ENCODE data around the gene PZP. TPM values are rescaled to one million over a fixed set of nuclear protein-coding genes. Genes with fewer than 3 reads are reported as not detected.

The PZP gene
- total RNA-seq, 1 experiment from 2014 or later, result not detected

DNA sequence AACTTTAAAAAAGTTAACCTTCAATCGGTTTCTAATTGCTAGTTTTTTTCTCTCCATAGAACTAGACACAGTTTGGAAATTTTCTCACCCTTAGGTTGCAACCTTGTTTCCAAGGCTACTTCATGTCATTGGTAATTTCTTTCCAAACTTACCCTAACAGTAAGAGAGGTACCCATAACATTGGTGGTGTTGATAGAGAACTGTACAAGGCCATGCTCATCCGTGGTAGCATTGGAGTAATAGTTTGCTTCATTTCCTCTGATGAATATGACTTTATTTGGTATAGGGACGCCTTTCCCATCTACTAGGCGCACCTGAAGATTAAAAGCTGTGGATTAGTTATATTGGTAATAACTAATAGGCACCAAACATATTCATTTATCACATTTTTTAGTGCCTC lies 104.1 kb downstream of the PZP start:
- Histone ChIP-seq H3K27ac (ENCODE audit: low read length) (no peak overlapping the region), H3K4me1 (ENCODE audit: low read length) (no peaks in the 10 kb centered on the region), H3K9me2 (replicated peaks; ENCODE audit: insufficient read depth, low read length) (no peaks in the 10 kb centered on the region), H3K4me3 (ENCODE audit: low read length) (no peak overlapping the region), H3K4me2 (ENCODE audit: low read depth, low read length, poor library complexity, severe bottlenecking) (no peak overlapping the region), H3K9me3 (ENCODE audit: low read length) (no peaks in the 10 kb centered on the region), H3K36me3 (ENCODE audit: insufficient read depth, low read length) (no peaks in the 10 kb centered on the region), H3K9ac (ENCODE audit: low read length) (no peak overlapping the region), H3K27me3 (ENCODE audit: low read length) (no peaks in the 10 kb centered on the region), H4K20me1 (ENCODE audit: insufficient read depth, low read depth, low read length) (no peaks in the 10 kb centered on the region), H3K79me2 (ENCODE audit: low read length) (no peaks in the 10 kb centered on the region), H2AFZ (ENCODE audit: low read length) (no peak overlapping the region)
- DNase-seq, result no peak

DNA sequence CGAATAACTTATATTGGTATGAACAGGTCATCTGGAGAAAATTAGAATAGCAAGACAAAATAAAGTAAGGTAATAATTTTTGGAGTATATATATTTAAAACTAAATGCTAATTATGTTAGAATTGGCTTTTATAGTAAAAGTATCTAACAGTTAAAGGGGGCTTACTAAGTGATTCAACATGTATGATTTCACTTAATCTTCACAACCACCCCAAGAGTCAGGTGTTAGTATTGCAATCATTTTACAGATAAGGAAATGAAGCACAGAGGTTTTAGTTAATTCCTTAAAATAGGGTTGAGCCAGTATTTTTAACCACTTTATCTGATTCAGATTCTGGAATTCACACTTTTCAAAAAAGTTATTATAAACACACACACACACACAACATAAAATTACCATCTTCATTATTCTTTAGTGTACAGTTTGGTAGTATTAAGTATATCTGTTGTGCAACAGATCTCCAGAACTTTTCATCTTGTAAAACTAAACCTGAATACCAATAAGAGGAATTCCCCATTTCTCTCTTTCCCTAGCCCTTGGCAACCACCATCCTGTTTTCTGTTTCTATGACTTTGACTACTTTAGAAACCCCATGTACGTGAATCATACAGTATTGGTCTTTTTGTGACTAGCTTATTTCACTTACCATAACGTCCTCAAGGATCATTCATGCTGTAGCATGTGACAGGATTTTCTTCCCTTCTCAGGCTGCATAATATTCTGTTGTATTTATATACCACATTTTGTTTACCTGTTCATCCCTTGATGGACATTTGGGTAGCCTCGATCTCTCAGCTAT lies 104.9 kb downstream of the PZP start:
- Histone ChIP-seq H2AFZ (ENCODE audit: low read length) (no peak overlapping the region), H3K27me3 (ENCODE audit: low read length) (no peaks in the 10 kb centered on the region), H3K4me1 (ENCODE audit: low read length) (no peaks in the 10 kb centered on the region), H3K9me3 (ENCODE audit: low read length) (no peaks in the 10 kb centered on the region), H3K79me2 (ENCODE audit: low read length) (no peaks in the 10 kb centered on the region), H3K36me3 (ENCODE audit: insufficient read depth, low read length) (no peaks in the 10 kb centered on the region), H3K27ac (ENCODE audit: low read length) (no peak overlapping the region), H3K4me3 (ENCODE audit: low read length) (no peak overlapping the region), H4K20me1 (ENCODE audit: insufficient read depth, low read depth, low read length) (no peaks in the 10 kb centered on the region), H3K9me2 (replicated peaks; ENCODE audit: insufficient read depth, low read length) (no peaks in the 10 kb centered on the region), H3K9ac (ENCODE audit: low read length) (no peak overlapping the region), H3K4me2 (ENCODE audit: low read depth, low read length, poor library complexity, severe bottlenecking) (no peak overlapping the region)
- DNase-seq, result no peak

DNA sequence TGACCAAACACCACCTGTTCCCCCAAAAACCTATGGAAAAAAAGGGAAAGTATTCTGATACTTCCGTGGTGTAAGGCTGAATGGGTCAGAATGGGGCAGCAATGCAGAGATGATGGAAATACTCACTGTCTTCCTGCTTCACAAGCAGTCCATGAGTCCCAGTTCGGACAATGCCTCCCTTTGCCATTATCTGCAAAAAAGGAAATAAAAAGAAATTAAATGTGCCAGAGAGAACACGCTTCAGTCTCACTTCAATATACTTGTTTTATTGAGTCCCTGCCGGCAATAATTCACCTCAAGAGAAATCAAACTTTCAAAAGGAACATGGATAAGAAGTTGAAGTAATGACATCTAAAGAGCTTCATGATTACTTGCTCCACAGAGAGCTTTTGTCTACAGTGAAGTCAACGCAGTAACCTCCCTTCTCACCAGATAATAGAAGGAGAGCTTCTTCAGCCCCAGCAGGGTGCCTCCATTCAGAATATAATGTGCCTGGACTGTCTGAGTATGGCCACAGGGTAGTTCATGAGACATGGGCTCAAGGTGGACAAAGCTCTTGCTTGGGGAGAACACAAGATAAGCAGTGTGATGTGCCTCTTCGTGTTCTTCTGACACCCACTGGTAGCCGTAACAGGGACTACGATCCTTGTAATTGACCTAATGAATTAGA lies 107.0 kb downstream of the PZP start:
- Histone ChIP-seq H3K27ac (ENCODE audit: low read length) (no peak overlapping the region), H3K4me1 (ENCODE audit: low read length) (no peaks in the 10 kb centered on the region), H3K9ac (ENCODE audit: low read length) (no peak overlapping the region), H3K27me3 (ENCODE audit: low read length) (no peaks in the 10 kb centered on the region), H3K4me3 (ENCODE audit: low read length) (no peak overlapping the region), H4K20me1 (ENCODE audit: insufficient read depth, low read depth, low read length) (no peaks in the 10 kb centered on the region), H3K4me2 (ENCODE audit: low read depth, low read length, poor library complexity, severe bottlenecking) (no peak overlapping the region), H3K9me2 (replicated peaks; ENCODE audit: insufficient read depth, low read length) (no peaks in the 10 kb centered on the region), H3K36me3 (ENCODE audit: insufficient read depth, low read length) (no peaks in the 10 kb centered on the region), H3K9me3 (ENCODE audit: low read length) (no peaks in the 10 kb centered on the region), H2AFZ (ENCODE audit: low read length) (no peak overlapping the region), H3K79me2 (ENCODE audit: low read length) (no peaks in the 10 kb centered on the region)
- no peak for DNase-seq

DNA sequence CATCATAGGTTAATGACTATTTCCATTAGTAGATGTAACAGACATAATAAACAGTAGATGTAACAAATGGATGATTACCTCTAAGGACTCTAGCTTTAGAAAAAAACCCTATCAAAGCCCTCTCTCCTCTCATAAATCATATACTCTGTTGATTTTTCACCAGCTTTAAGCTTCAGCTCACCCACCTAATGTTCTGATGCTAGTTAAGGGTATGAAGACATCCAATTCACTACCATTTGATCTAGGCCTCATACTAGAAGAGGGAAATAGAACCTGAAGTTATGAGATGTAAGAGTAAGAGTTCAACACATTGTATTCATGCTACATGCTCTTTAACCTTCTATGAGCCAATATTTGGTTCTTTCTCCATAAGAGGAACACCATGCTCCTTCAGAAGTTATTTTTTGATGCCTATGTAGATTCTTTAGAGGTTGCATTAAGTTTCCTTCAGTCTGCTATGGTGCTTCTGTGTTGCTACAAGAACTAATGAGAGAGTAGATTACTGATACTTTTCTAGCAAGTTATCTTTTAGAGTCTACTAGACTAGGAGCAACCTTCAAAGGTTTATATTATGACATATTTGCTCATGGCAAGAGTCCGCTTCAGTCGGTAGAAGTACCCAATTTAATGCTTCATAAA lies 108.5 kb downstream of the PZP start:
- Histone ChIP-seq H3K9me3 (ENCODE audit: low read length) (no peaks in the 10 kb centered on the region), H3K4me2 (ENCODE audit: low read depth, low read length, poor library complexity, severe bottlenecking) (no peak overlapping the region), H3K4me1 (ENCODE audit: low read length) (no peaks in the 10 kb centered on the region), H3K27me3 (ENCODE audit: low read length) (no peaks in the 10 kb centered on the region), H3K9me2 (replicated peaks; ENCODE audit: insufficient read depth, low read length) (no peaks in the 10 kb centered on the region), H4K20me1 (ENCODE audit: insufficient read depth, low read depth, low read length) (no peaks in the 10 kb centered on the region), H3K9ac (ENCODE audit: low read length) (no peak overlapping the region), H3K36me3 (ENCODE audit: insufficient read depth, low read length) (no peaks in the 10 kb centered on the region), H3K79me2 (ENCODE audit: low read length) (no peaks in the 10 kb centered on the region), H3K4me3 (ENCODE audit: low read length) (no peak overlapping the region), H3K27ac (ENCODE audit: low read length) (no peak overlapping the region), H2AFZ (ENCODE audit: low read length) (no peak overlapping the region)
- DNase-seq, result no peak

Other genes starting within 250 kb of the PZP start
- gene KLRG1, start 218.8 kb downstream of the PZP start, total RNA-seq (2014; rRNA removed; shearing (Covaris generic); ENCODE audit: low replicate concordance), result 9.1 and 34.7 TPM in 2 replicates
- not detected in 2 replicates for gene A2M, start 92.5 kb downstream of the PZP start, total RNA-seq (2014; rRNA removed; shearing (Covaris generic); ENCODE audit: low replicate concordance)